ENCODE results near the gene ATP13A3.

Gene ATP13A3

GRCh38 chr3:194508491-194509453 lies 22.0 kb upstream of the ATP13A3 start:
- no peak for DNase-seq (ENCODE audit: low read depth)
- H3K4me3 ChIP-seq (ENCODE audit: low read depth, low read length), result no peak overlapping the region
- no peak for TF ChIP-seq CTCF (IDR thresholded peaks at IDR 0.05; ENCODE audit: low read depth, low read length, missing control alignments)

DNA sequence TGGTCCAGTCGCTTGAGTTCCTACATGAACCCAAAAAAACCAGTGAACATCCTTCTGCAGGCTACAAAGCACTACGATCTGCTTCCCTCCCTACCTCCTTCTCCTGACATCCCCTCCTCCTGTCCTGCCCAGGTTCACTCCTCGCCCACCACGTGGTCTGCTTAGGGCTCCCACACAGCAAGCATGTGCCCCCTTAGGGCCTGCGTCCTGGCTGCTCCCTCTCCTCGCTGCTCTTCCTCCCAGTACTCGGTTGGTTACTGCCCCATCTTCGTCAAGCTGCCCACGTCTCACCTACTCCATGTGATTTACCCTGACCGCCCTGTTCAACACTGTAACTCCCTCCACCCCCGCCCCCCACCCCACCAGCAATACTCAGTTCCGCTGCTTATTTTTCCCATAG lies 20.8 kb upstream of the ATP13A3 start:
- TF ChIP-seq CTCF (IDR thresholded peaks at IDR 0.05; ENCODE audit: low read depth, low read length, missing control alignments), result no peak
- no peak overlapping the region for H3K4me3 ChIP-seq (ENCODE audit: low read depth, low read length)
- no peak for DNase-seq (ENCODE audit: low read depth)

- no peak overlapping the region for H3K4me3 ChIP-seq (ENCODE audit: low read depth, low read length)
- DNase-seq (ENCODE audit: low read depth), result no peak
- no peak for TF ChIP-seq CTCF (IDR thresholded peaks at IDR 0.05; ENCODE audit: low read depth, low read length, missing control alignments)
Observed at GRCh38 chr3:194505791-194506415, 19.1 kb upstream of the ATP13A3 start.

- no peak for DNase-seq (ENCODE audit: low read depth)
- TF ChIP-seq CTCF (IDR thresholded peaks at IDR 0.05; ENCODE audit: low read depth, low read length, missing control alignments), result no peak
- H3K4me3 ChIP-seq (ENCODE audit: low read depth, low read length), result no peak overlapping the region
Observed at GRCh38 chr3:194504861-194505260, 18.1 kb upstream of the ATP13A3 start.

DNA sequence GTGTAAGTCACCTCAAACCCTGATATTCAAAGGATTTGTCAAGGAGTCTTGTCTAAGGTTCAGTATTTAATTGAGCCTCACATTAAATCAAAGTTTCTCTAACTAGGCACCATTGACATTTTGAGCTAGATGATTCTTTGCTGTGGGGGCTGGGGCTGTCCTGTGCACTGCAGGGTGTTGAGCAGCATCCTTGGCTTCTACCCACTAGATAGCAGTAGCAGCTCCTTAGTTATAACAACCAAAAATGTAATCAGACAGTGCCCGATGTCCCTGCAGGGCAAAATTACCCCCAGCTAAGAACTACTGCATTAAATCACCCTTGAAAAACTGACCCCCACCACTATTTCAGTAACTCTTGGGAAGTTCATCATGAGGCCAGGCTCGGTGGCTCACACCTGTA lies 17.3 kb upstream of the ATP13A3 start:
- no peak for DNase-seq (ENCODE audit: low read depth)
- H3K4me3 ChIP-seq (ENCODE audit: low read depth, low read length), result no peak overlapping the region
- TF ChIP-seq CTCF (IDR thresholded peaks at IDR 0.05; ENCODE audit: low read depth, low read length, missing control alignments), result no peak

DNA sequence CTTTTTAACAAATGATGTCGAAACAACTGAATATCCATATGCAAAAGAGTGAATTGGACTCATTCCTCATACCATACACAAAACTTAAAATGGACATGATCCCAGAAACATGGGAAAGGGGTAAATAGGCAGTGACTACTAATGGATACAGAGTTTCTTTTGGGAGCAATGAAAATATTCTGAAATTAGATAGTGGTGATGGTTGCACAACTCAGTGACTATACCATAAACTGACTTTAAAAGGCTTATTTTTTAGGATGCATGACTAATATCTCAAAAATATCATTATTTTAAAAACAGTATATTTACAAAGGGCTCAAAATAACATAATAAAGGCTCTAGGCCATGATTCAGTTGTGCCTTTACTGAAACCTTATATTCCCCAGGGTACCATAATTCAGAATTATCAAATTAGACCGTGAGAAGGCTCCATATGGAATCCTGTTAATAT lies 16.3 kb upstream of the ATP13A3 start:
- DNase-seq (ENCODE audit: low read depth), result no peak
- no peak overlapping the region for H3K4me3 ChIP-seq (ENCODE audit: low read depth, low read length)
- no peak for TF ChIP-seq CTCF (IDR thresholded peaks at IDR 0.05; ENCODE audit: low read depth, low read length, missing control alignments)

All from GM12864 (cell line).